Activated CD4-positive, alpha-beta T cell treated with anti-CD3 and anti-CD28 coated beads, Interleukin-2, amount 10 ng/mL, durations not matched to agents 24 days and 14 days (primary cell): ENCODE data around the gene HSF2BP. TPM values are rescaled to one million over a fixed set of nuclear protein-coding genes. Genes with fewer than 3 reads are reported as not detected.
"Not testable (repeated sequence)": the region's sequence is repeated elsewhere in the genome, so short reads cannot be mapped to it uniquely, and the experiment has no call there.

Experiments
- DNase-seq: peaks from one replicate; pipeline ENCODE4 v3.0.0; 2022
- H3K27ac Mint-ChIP-seq: one replicate; pipeline ENCODE4 v1.8.0; 2022; ENCODE audit warnings: mild to moderate bottlenecking, mixed read lengths
- H3K27me3 Mint-ChIP-seq: one replicate; pipeline ENCODE4 v1.8.0; 2022; ENCODE audit warnings: mixed read lengths
- H3K36me3 Mint-ChIP-seq: one replicate; pipeline ENCODE4 v1.8.0; 2022; ENCODE audit warnings: low read depth, mild to moderate bottlenecking, mixed read lengths
- H3K4me1 Mint-ChIP-seq: one replicate; pipeline ENCODE4 v1.8.0; 2021; ENCODE audit warnings: mixed read lengths
- H3K4me3 Mint-ChIP-seq: one replicate; pipeline ENCODE4 v1.8.0; 2022; ENCODE audit warnings: mild to moderate bottlenecking, moderate library complexity, mixed read lengths
- H3K9me3 Mint-ChIP-seq: one replicate; pipeline ENCODE4 v1.8.0; 2021; ENCODE audit warnings: mixed read lengths
- intact Hi-C: fragments of 100-400 bp; cut with micrococcal nuclease; formaldehyde crosslinking; loops from one replicate; pipeline ENCODE4 v1.15.1; 2023
- total RNA-seq: library from RNA; stranded (reverse); gene quantifications from 2 replicates; pipeline ENCODE4 v1.2.3, GENCODE V29; 2022

The HSF2BP gene
- total RNA-seq, 1 donor from 2014 or later = 1.3 TPM

GRCh38 chr21:43573921-43574320, 85.4 kb downstream of the HSF2BP start:
- H3K4me1 Mint-ChIP-seq = no peaks in the 10 kb centered on the region
- H3K27me3 Mint-ChIP-seq = peaks cover 5% of the 10 kb centered on the region
- no peaks in the 10 kb centered on the region for H3K36me3 Mint-ChIP-seq
- H3K27ac Mint-ChIP-seq = no peak overlapping the region
- intact Hi-C loops = no loop called here
- no peak overlapping the region for H3K4me3 Mint-ChIP-seq
- no peak for DNase-seq
- no peaks in the 10 kb centered on the region for H3K9me3 Mint-ChIP-seq

GRCh38 chr21:43572446-43572845, 86.8 kb downstream of the HSF2BP start:
- H3K4me1 Mint-ChIP-seq = no peaks in the 10 kb centered on the region
- no peaks in the 10 kb centered on the region for H3K36me3 Mint-ChIP-seq
- H3K4me3 Mint-ChIP-seq = no peak overlapping the region
- H3K27me3 Mint-ChIP-seq = no peaks in the 10 kb centered on the region
- H3K9me3 Mint-ChIP-seq = no peaks in the 10 kb centered on the region
- DNase-seq = no peak
- H3K27ac Mint-ChIP-seq = no peak overlapping the region
- intact Hi-C loops = no loop called here

- H3K9me3 Mint-ChIP-seq = no peaks in the 10 kb centered on the region
- no peak overlapping the region for H3K27ac Mint-ChIP-seq
- H3K4me1 Mint-ChIP-seq = no peaks in the 10 kb centered on the region
- H3K4me3 Mint-ChIP-seq = no peak overlapping the region
- H3K36me3 Mint-ChIP-seq = no peaks in the 10 kb centered on the region
- H3K27me3 Mint-ChIP-seq = no peaks in the 10 kb centered on the region
- DNase-seq = no peak
- intact Hi-C loops = no loop called here
Measured at GRCh38 chr21:43571976-43572375, 87.3 kb downstream of the HSF2BP start.

- H3K4me1 Mint-ChIP-seq, H3K9me3 Mint-ChIP-seq, H3K4me3 Mint-ChIP-seq, H3K27me3 Mint-ChIP-seq, DNase-seq, H3K36me3 Mint-ChIP-seq, H3K27ac Mint-ChIP-seq, intact Hi-C loops: not testable (repeated sequence)
Measured at GRCh38 chr21:43570195-43570594, 89.1 kb downstream of the HSF2BP start.

- DNase-seq, H3K36me3 Mint-ChIP-seq, H3K4me3 Mint-ChIP-seq, H3K4me1 Mint-ChIP-seq, H3K27ac Mint-ChIP-seq, intact Hi-C loops, H3K9me3 Mint-ChIP-seq, H3K27me3 Mint-ChIP-seq: not testable (repeated sequence)
Measured at GRCh38 chr21:43562451-43562850, 96.8 kb downstream of the HSF2BP start.

- H3K9me3 Mint-ChIP-seq, H3K27ac Mint-ChIP-seq, DNase-seq, H3K4me3 Mint-ChIP-seq, H3K36me3 Mint-ChIP-seq, intact Hi-C loops, H3K27me3 Mint-ChIP-seq, H3K4me1 Mint-ChIP-seq: not testable (repeated sequence)
Measured at GRCh38 chr21:43540561-43540960, 118.7 kb downstream of the HSF2BP start.

GRCh38 chr21:43522495-43523131, 136.7 kb downstream of the HSF2BP start:
- H3K9me3 Mint-ChIP-seq, H3K4me1 Mint-ChIP-seq, H3K4me3 Mint-ChIP-seq, H3K36me3 Mint-ChIP-seq, H3K27ac Mint-ChIP-seq, H3K27me3 Mint-ChIP-seq, DNase-seq, intact Hi-C loops: not testable (repeated sequence)

GRCh38 chr21:43517701-43518100, 141.6 kb downstream of the HSF2BP start:
- H3K27ac Mint-ChIP-seq, H3K4me1 Mint-ChIP-seq, DNase-seq, H3K36me3 Mint-ChIP-seq, H3K4me3 Mint-ChIP-seq, H3K27me3 Mint-ChIP-seq, H3K9me3 Mint-ChIP-seq, intact Hi-C loops: not testable (repeated sequence)

GRCh38 chr21:43516860-43517627, 142.2 kb downstream of the HSF2BP start:
- H3K4me3 Mint-ChIP-seq, DNase-seq, H3K27me3 Mint-ChIP-seq, H3K36me3 Mint-ChIP-seq, H3K9me3 Mint-ChIP-seq, H3K4me1 Mint-ChIP-seq, intact Hi-C loops, H3K27ac Mint-ChIP-seq: not testable (repeated sequence)

GRCh38 chr21:43516295-43516847, 142.9 kb downstream of the HSF2BP start:
- H3K27me3 Mint-ChIP-seq, DNase-seq, intact Hi-C loops, H3K36me3 Mint-ChIP-seq, H3K4me1 Mint-ChIP-seq, H3K4me3 Mint-ChIP-seq, H3K9me3 Mint-ChIP-seq, H3K27ac Mint-ChIP-seq: not testable (repeated sequence)

GRCh38 chr21:43514834-43515233, 144.5 kb downstream of the HSF2BP start:
- DNase-seq, H3K4me1 Mint-ChIP-seq, H3K27me3 Mint-ChIP-seq: not testable (repeated sequence)

GRCh38 chr21:43513023-43513422, 146.3 kb downstream of the HSF2BP start:
- H3K36me3 Mint-ChIP-seq = not testable (repeated sequence)

More at GRCh38 chr21:43514834-43515233, 144.5 kb downstream of the HSF2BP start:
- H3K4me3 Mint-ChIP-seq, H3K36me3 Mint-ChIP-seq, H3K27ac Mint-ChIP-seq, intact Hi-C loops, H3K9me3 Mint-ChIP-seq: not testable (repeated sequence)

GRCh38 chr21:43511209-43511608, 148.1 kb downstream of the HSF2BP start:
- H3K4me1 Mint-ChIP-seq, intact Hi-C loops: not testable (repeated sequence)

More at GRCh38 chr21:43513023-43513422, 146.3 kb downstream of the HSF2BP start:
- H3K9me3 Mint-ChIP-seq, H3K27me3 Mint-ChIP-seq, H3K4me1 Mint-ChIP-seq, H3K27ac Mint-ChIP-seq, DNase-seq, intact Hi-C loops, H3K4me3 Mint-ChIP-seq: not testable (repeated sequence)

GRCh38 chr21:43510669-43511068, 148.6 kb downstream of the HSF2BP start:
- H3K27me3 Mint-ChIP-seq, H3K4me1 Mint-ChIP-seq, H3K36me3 Mint-ChIP-seq, H3K27ac Mint-ChIP-seq, intact Hi-C loops, H3K9me3 Mint-ChIP-seq, H3K4me3 Mint-ChIP-seq, DNase-seq: not testable (repeated sequence)

More at GRCh38 chr21:43511209-43511608, 148.1 kb downstream of the HSF2BP start:
- H3K27me3 Mint-ChIP-seq, H3K9me3 Mint-ChIP-seq, H3K27ac Mint-ChIP-seq, DNase-seq, H3K4me3 Mint-ChIP-seq, H3K36me3 Mint-ChIP-seq: not testable (repeated sequence)
